Measurements from ENCODE around the gene GABBR1.

GABBR1 gene

GRCh38 chr6:29517728-29518440 is 115.1 kb downstream of the GABBR1 start:
- no peaks in the 10 kb centered on the region for H3K4me1 ChIP-seq
- no peak for DNase-seq (ENCODE audit: low spot score in 2 of 2)
- no peaks in the 10 kb centered on the region for H3K27me3 ChIP-seq (ENCODE audit: low read depth)
- no peak overlapping the region for H3K4me3 ChIP-seq
- in situ Hi-C loops (cut with MboI; ENCODE audit: low sequenced_read_pairs), result no loop called here
- H3K9me3 ChIP-seq, result no peaks in the 10 kb centered on the region
- no peaks in the 10 kb centered on the region for H3K36me3 ChIP-seq (replicated peaks)

- no peak for DNase-seq (ENCODE audit: low spot score in 2 of 2)
- Histone ChIP-seq H3K27me3 (ENCODE audit: low read depth) (no peaks in the 10 kb centered on the region), H3K36me3 (replicated peaks) (no peaks in the 10 kb centered on the region), H3K4me1 (no peaks in the 10 kb centered on the region), H3K4me3 (no peak overlapping the region), H3K9me3 (no peaks in the 10 kb centered on the region)
- in situ Hi-C loops (cut with MboI; ENCODE audit: low sequenced_read_pairs), result no loop called here
These were observed 115.7 kb downstream of the GABBR1 start for GRCh38 chr6:29517245-29517644.

- Histone ChIP-seq H3K4me3 (no peak overlapping the region), H3K36me3 (replicated peaks) (no peaks in the 10 kb centered on the region), H3K9me3 (no peaks in the 10 kb centered on the region), H3K27me3 (ENCODE audit: low read depth) (no peaks in the 10 kb centered on the region), H3K4me1 (no peaks in the 10 kb centered on the region)
- in situ Hi-C loops (cut with MboI; ENCODE audit: low sequenced_read_pairs), result no loop called here
- no peak for DNase-seq (ENCODE audit: low spot score in 2 of 2)
These were observed 116.9 kb downstream of the GABBR1 start for GRCh38 chr6:29516108-29516507.

GRCh38 chr6:29510746-29511300 is 122.2 kb downstream of the GABBR1 start:
- no peaks in the 10 kb centered on the region for H3K4me1 ChIP-seq
- in situ Hi-C loops (cut with MboI; ENCODE audit: low sequenced_read_pairs), result no loop called here

GRCh38 chr6:29510202-29510601 is 122.8 kb downstream of the GABBR1 start:
- H3K4me1 ChIP-seq, result no peaks in the 10 kb centered on the region
- in situ Hi-C loops (cut with MboI; ENCODE audit: low sequenced_read_pairs), result no loop called here
- H3K9me3 ChIP-seq, result no peaks in the 10 kb centered on the region
- H3K36me3 ChIP-seq (replicated peaks), result no peaks in the 10 kb centered on the region
- H3K27me3 ChIP-seq (ENCODE audit: low read depth), result no peaks in the 10 kb centered on the region
- H3K4me3 ChIP-seq, result no peak overlapping the region
- no peak for DNase-seq (ENCODE audit: low spot score in 2 of 2)

More at GRCh38 chr6:29510746-29511300, 122.2 kb downstream of the GABBR1 start:
- H3K36me3 ChIP-seq (replicated peaks), result no peaks in the 10 kb centered on the region
- H3K27me3 ChIP-seq (ENCODE audit: low read depth), result no peaks in the 10 kb centered on the region
- no peak for DNase-seq (ENCODE audit: low spot score in 2 of 2)
- no peak overlapping the region for H3K4me3 ChIP-seq
- H3K9me3 ChIP-seq, result no peaks in the 10 kb centered on the region
